ENCODE results near the gene MYLIP.

- TF ChIP-seq POLR2A (IDR thresholded peaks at IDR 0.05), result no peak
- no peak for TF ChIP-seq POLR2AphosphoS5 (IDR thresholded peaks at IDR 0.05)
- TF ChIP-seq, protein P1, sequence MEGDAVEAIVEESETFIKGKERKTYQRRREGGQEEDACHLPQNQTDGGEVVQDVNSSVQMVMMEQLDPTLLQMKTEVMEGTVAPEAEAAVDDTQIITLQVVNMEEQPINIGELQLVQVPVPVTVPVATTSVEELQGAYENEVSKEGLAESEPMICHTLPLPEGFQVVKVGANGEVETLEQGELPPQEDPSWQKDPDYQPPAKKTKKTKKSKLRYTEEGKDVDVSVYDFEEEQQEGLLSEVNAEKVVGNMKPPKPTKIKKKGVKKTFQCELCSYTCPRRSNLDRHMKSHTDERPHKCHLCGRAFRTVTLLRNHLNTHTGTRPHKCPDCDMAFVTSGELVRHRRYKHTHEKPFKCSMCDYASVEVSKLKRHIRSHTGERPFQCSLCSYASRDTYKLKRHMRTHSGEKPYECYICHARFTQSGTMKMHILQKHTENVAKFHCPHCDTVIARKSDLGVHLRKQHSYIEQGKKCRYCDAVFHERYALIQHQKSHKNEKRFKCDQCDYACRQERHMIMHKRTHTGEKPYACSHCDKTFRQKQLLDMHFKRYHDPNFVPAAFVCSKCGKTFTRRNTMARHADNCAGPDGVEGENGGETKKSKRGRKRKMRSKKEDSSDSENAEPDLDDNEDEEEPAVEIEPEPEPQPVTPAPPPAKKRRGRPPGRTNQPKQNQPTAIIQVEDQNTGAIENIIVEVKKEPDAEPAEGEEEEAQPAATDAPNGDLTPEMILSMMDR (IDR thresholded peaks at IDR 0.05 in 8 of 11, conservative IDR thresholded peaks at IDR 0.05 in 3 of 11), result no peak
Observed at GRCh38 chr6:16102208-16102607, 26.7 kb upstream of the MYLIP start.
